AG04450 (cell line): ENCODE results near the gene ATG10. TPM values are rescaled to one million over a fixed set of nuclear protein-coding genes. Genes with fewer than 3 reads are reported as not detected.

Source experiments
- CTCF ChIA-PET: fragments of 300-600, 350-600 bp; formaldehyde crosslinking; extraction: SDS; loops from one replicate; lab custom pipeline; 2022; ENCODE audit warnings: antibody characterized with exemption, inconsistent platforms; lab: Charles Lee
- POLR2A ChIA-PET: fragments of 350-600 bp; formaldehyde crosslinking; extraction: SDS; loops from one replicate; lab custom pipeline; 2021; ENCODE audit warnings: antibody characterized with exemption, inconsistent platforms; lab: Yijun Ruan, JAX
- DNase-seq: peaks from one replicate; pipeline ENCODE4 v3.0.0-alpha.2; 2011; ENCODE audit warnings: low read depth, low spot score
- H3K27ac ChIP-seq: one replicate; pipeline ENCODE4 v1.5.1; 2012; ENCODE audit warnings: low read depth, low read length, control low read depth
- H3K27me3 ChIP-seq: one replicate; pipeline ENCODE4 v1.6.0; 2012; ENCODE audit warnings: low read length; ENCODE audit not compliant: control insufficient read depth, insufficient read depth
- H3K4me3 ChIP-seq: 2 replicates; pipeline ENCODE4 v1.5.1; 2011; ENCODE audit warnings: mild to moderate bottlenecking, low read depth, low read length, control low read depth
- H3K9me3 ChIP-seq: 2 replicates; pipeline ENCODE4 v1.5.1; 2012; ENCODE audit warnings: low read length; ENCODE audit not compliant: control insufficient read depth, insufficient read depth
- CTCF ChIP-seq: IDR thresholded peaks from 2 replicates; pipeline ENCODE4 v1.5.1; 2011; ENCODE audit warnings: low read depth, low read length, control low read depth, inconsistent platforms
- polyA plus RNA-seq: library from polyadenylated mRNA; depleted of rRNA; stranded (reverse); fragments of >200 nt; gene quantifications from 2 replicates; pipeline ENCODE4 v1.2.3, GENCODE V29; 2011

ATG10 gene
- polyA plus RNA-seq, 1 experiment, result 4.1 TPM

GRCh38 chr5:81936066-81936465, 35.8 kb upstream of the ATG10 start:
- H3K27me3 ChIP-seq, result peaks cover 2% of the 10 kb centered on the region
- ChIA-PET CTCF (no interaction called here), POLR2A (no interaction called here)
- no peak overlapping the region for H3K4me3 ChIP-seq
- no peak overlapping the region for H3K27ac ChIP-seq
- peaks cover 5% of the 10 kb centered on the region; the same call in 1 of the 2 replicates for H3K9me3 ChIP-seq
- DNase-seq, result no peak
- no peak for TF ChIP-seq CTCF

DNA sequence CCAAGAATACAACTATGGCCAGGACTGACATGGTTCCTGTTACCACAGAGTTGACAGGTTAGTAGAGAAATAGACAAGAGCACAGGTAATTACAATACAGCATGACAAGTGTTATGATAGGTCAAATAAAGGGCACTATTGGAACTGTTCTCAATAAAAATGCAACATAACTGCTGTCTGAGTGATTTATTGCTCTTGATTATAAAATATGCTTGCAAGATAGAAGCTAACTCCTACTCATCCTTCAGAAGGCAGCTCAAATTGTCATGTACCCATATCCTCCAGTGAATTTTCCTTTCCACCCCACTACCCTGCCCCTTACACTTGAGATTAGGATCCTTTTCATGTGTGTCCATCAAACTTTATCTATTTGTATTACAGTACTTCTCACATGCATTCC, 35.1 kb upstream of the ATG10 start:
- peaks cover 5% of the 10 kb centered on the region; the same call in 1 of the 2 replicates for H3K9me3 ChIP-seq
- H3K27me3 ChIP-seq, result no peaks in the 10 kb centered on the region
- no peak for TF ChIP-seq CTCF
- CTCF ChIA-PET, result no interaction called here
- no peak overlapping the region for H3K27ac ChIP-seq
- H3K4me3 ChIP-seq, result no peak overlapping the region
- POLR2A ChIA-PET, result no interaction called here
- DNase-seq, result no peak

GRCh38 chr5:81942746-81943145, 29.1 kb upstream of the ATG10 start:
- DNase-seq, result no peak
- Histone ChIP-seq H3K27ac (no peak overlapping the region), H3K27me3 (no peaks in the 10 kb centered on the region), H3K4me3 (no peak overlapping the region), H3K9me3 (peaks cover 5% of the 10 kb centered on the region; the same call in 1 of the 2 replicates)
- POLR2A ChIA-PET, result no interaction called here
- no peak for TF ChIP-seq CTCF
- CTCF ChIA-PET, result no interaction called here

GRCh38 chr5:81948349-81948748, 23.5 kb upstream of the ATG10 start:
- no peak for DNase-seq
- TF ChIP-seq CTCF, result no peak
- Histone ChIP-seq H3K27ac (no peak overlapping the region), H3K27me3 (peaks cover 2% of the 10 kb centered on the region), H3K9me3 (no peaks in the 10 kb centered on the region), H3K4me3 (no peak overlapping the region)
- ChIA-PET CTCF (no interaction called here), POLR2A (no interaction called here)

DNA sequence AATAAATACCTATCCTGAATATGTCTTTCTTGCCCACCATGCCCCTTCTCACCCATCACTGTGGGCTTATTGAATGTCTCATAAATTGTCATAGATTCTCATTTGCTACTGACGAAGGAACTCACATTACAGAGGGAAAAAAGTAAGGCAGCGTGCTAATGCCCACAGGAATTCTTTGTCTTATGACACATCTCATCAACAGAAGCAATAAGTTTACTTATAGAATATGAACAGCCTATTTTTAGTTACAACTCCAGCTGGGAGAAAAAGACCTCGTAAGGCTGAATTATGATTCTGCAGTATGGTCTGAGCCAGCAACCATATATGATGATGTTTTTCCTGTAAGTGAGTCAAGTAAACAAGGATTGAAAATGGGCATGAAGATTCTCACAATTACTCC, 22.4 kb upstream of the ATG10 start:
- no peak for TF ChIP-seq CTCF
- no peaks in the 10 kb centered on the region for H3K9me3 ChIP-seq
- DNase-seq, result no peak
- H3K27ac ChIP-seq, result no peak overlapping the region
- POLR2A ChIA-PET, result no interaction called here
- peaks cover 2% of the 10 kb centered on the region for H3K27me3 ChIP-seq
- H3K4me3 ChIP-seq, result no peak overlapping the region
- CTCF ChIA-PET, result no interaction called here
